ENCODE results near the gene ITGB6.

DNA sequence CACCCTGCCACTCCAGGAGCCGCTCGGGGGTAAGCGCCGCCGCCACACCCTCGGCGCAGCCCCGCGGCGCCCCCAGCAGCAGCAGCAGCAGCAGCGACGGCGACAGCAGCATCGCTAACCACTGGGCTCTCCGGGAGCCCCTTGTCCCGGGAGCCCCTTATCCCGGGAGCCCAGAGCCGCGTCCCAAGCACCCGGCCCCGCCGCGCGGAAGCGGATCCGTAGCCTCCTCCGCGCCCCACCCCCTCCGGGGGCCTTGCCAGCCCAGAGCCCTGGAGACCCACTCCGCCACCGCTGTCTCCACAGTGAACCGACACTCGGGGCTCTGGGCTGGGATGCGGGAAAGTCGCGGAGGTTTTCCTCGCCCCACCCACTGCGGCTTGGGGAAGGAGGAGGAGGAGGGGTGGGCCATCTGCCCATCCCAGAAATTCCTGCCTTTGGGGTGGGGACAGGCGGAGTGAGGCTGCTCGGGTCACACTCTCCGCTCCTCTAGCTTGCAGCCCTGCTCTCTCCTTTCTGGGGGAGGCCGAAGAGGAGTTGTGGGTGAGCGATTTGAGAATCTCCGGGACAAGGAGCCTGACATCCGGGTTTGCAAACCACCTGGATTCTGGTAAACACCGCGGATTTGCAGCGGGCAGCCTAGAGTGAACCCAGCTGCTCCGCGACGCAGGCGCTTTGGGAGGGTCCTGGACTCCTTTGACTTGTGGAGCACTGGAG, 137.6 kb downstream of the ITGB6 start, which contains the start of gene PLA2R1:
- TF ChIP-seq, protein P1, sequence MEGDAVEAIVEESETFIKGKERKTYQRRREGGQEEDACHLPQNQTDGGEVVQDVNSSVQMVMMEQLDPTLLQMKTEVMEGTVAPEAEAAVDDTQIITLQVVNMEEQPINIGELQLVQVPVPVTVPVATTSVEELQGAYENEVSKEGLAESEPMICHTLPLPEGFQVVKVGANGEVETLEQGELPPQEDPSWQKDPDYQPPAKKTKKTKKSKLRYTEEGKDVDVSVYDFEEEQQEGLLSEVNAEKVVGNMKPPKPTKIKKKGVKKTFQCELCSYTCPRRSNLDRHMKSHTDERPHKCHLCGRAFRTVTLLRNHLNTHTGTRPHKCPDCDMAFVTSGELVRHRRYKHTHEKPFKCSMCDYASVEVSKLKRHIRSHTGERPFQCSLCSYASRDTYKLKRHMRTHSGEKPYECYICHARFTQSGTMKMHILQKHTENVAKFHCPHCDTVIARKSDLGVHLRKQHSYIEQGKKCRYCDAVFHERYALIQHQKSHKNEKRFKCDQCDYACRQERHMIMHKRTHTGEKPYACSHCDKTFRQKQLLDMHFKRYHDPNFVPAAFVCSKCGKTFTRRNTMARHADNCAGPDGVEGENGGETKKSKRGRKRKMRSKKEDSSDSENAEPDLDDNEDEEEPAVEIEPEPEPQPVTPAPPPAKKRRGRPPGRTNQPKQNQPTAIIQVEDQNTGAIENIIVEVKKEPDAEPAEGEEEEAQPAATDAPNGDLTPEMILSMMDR (conservative IDR thresholded peaks at IDR 0.05 in 1 of 2, IDR thresholded peaks at IDR 0.05 in 1 of 2; ENCODE audit: low read depth in 1 of 2, low read length in 2 of 2), result no peak
- TF ChIP-seq EZH2 (IDR thresholded peaks at IDR 0.05; ENCODE audit: low read length, missing control alignments), result no peak
